ENCODE data around the gene HRK. TPM values are rescaled to one million over a fixed set of nuclear protein-coding genes. Genes with fewer than 3 reads are reported as not detected.
A peak's percentile ranks its signal among the peaks of the same experiment; 100 is the strongest.
"Not testable (repeated sequence)": the region's sequence is repeated elsewhere in the genome, so short reads cannot be mapped to it uniquely, and the experiment has no call there.

HRK gene
- total and polyA plus RNA-seq, 8 donors = 0.06 to 0.25 (median 0.18) TPM; not detected in 5

- H3K27me3 ChIP-seq = no peaks in the 10 kb centered on the region
- 32 to 39% (median 35%) methylated on average over 11 of the region's 11 CpGs for WGBS, 5 donors
- intact Hi-C loops (cut with DNase I; ENCODE audit: low total_unique reads) = no loop called here
- no peaks in the 10 kb centered on the region for H3K9me3 ChIP-seq
- no peaks in the 10 kb centered on the region for H3K36me3 ChIP-seq
- TF ChIP-seq CTCF (IDR thresholded peaks at IDR 0.05) = no peak
- TF ChIP-seq POLR2A (IDR thresholded peaks at IDR 0.05) = no peak
- peak in 1 of 3 donors; percentile 10 for TF ChIP-seq POLR2AphosphoS5 (IDR thresholded peaks at IDR 0.05)
- no peak for TF ChIP-seq EP300 (IDR thresholded peaks at IDR 0.05)
- DNase-seq = peak; percentile 31 to 77
- peaks cover 10 to 14% (median 12%) of the 10 kb centered on the region in 4 donors for H3K4me1 ChIP-seq
- H3K27ac ChIP-seq = peak overlapping the region; percentile 15 to 96 (median 92)
- peak overlapping the region; percentile 52 to 73 (median 61) for H3K4me3 ChIP-seq
Observed at GRCh38 chr12:116818341-116818856, 62.8 kb downstream of the HRK start.

GRCh38 chr12:116814766-116815165 lies 66.5 kb downstream of the HRK start:
- H3K36me3 ChIP-seq; intact Hi-C loops (cut with DNase I; ENCODE audit: low total_unique reads): not testable (repeated sequence)
- WGBS, 5 donors = 82 to 90% (median 85%) methylated on average over 10 of the region's 10 CpGs

GRCh38 chr12:116813271-116814041 lies 67.8 kb downstream of the HRK start:
- intact Hi-C loops (cut with DNase I; ENCODE audit: low total_unique reads) = no loop called here

More at GRCh38 chr12:116814766-116815165, 66.5 kb downstream of the HRK start:
- not testable (repeated sequence) for H3K27me3 ChIP-seq, DNase-seq, H3K4me3 ChIP-seq, H3K9me3 ChIP-seq, H3K27ac ChIP-seq
- peaks cover 9 to 13% (median 11%) of the 10 kb centered on the region in 4 donors for H3K4me1 ChIP-seq

GRCh38 chr12:116812238-116812637 lies 69.0 kb downstream of the HRK start:
- H3K4me3 ChIP-seq = no peak overlapping the region
- intact Hi-C loops (cut with DNase I; ENCODE audit: low total_unique reads) = no loop called here
- no peaks in the 10 kb centered on the region for H3K27me3 ChIP-seq
- no peak for TF ChIP-seq POLR2A (IDR thresholded peaks at IDR 0.05)
- TF ChIP-seq POLR2AphosphoS5 (IDR thresholded peaks at IDR 0.05) = no peak
- TF ChIP-seq EP300 (IDR thresholded peaks at IDR 0.05) = no peak
- TF ChIP-seq CTCF (IDR thresholded peaks at IDR 0.05) = no peak
- no peaks in the 10 kb centered on the region for H3K36me3 ChIP-seq
- WGBS, 5 donors = 83 to 90% (median 87%) methylated on average over 10 of the region's 10 CpGs
- H3K4me1 ChIP-seq = no peaks in the 10 kb centered on the region
- no peak for DNase-seq
- H3K9me3 ChIP-seq = no peaks in the 10 kb centered on the region
- no peak overlapping the region for H3K27ac ChIP-seq

More at GRCh38 chr12:116813271-116814041, 67.8 kb downstream of the HRK start:
- H3K27me3 ChIP-seq = no peaks in the 10 kb centered on the region
- DNase-seq = no peak
- H3K36me3 ChIP-seq = no peaks in the 10 kb centered on the region
- TF ChIP-seq POLR2A (IDR thresholded peaks at IDR 0.05) (no peak), EP300 (IDR thresholded peaks at IDR 0.05) (no peak), POLR2AphosphoS5 (IDR thresholded peaks at IDR 0.05) (no peak), CTCF (IDR thresholded peaks at IDR 0.05) (no peak)
- WGBS, 5 donors = 81 to 89% (median 85%) methylated on average over 7 of the region's 7 CpGs
- peaks cover 4 to 6% (median 5%) of the 10 kb centered on the region in 4 donors for H3K4me1 ChIP-seq
- no peak overlapping the region for H3K27ac ChIP-seq
- H3K9me3 ChIP-seq = no peaks in the 10 kb centered on the region
- H3K4me3 ChIP-seq = no peak overlapping the region

Data from stomach (tissue), 9 donors.